HepG2 (cell line): Measurements from ENCODE around the gene FYTTD1. TPM values are rescaled to one million over a fixed set of nuclear protein-coding genes. Genes with fewer than 3 reads are reported as not detected.
A peak's percentile ranks its signal among the peaks of the same experiment; 100 is the strongest.

Source experiments
- CTCF ChIP-seq: sonication (generic); formaldehyde crosslinking; IDR thresholded peaks from 2 replicates; pipeline ENCODE4 v1.5.0; 2020; ENCODE audit warnings: mild to moderate bottlenecking, missing genetic modification reagents, moderate library complexity
- GATA4 ChIP-seq: sonication (generic); IDR thresholded peaks from 2 replicates; pipeline ENCODE4 v1.6.1; 2016; ENCODE audit warnings: antibody characterized with exemption, low read depth, borderline replicate concordance
- GATAD1 ChIP-seq: IDR thresholded peaks from 2 replicates; pipeline ENCODE4 v1.6.1; 2016; ENCODE audit warnings: missing genetic modification reagents, missing compliant biosample characterization
- MIER2 ChIP-seq: IDR thresholded peaks from 2 replicates; pipeline ENCODE4 v1.6.1; 2016; ENCODE audit warnings: missing biosample characterization, missing genetic modification reagents
- SIN3B ChIP-seq: fragments of 150-350 bp; IDR thresholded peaks from 2 replicates; pipeline ENCODE4 v1.6.1; 2014; ENCODE audit warnings: low read length
- SMARCC2 ChIP-seq: fragments of 450-650 bp; IDR thresholded peaks from 2 replicates; pipeline ENCODE4 v1.6.1; 2017; ENCODE audit warnings: antibody characterized with exemption, mild to moderate bottlenecking
- SMC3 ChIP-seq: IDR thresholded peaks from 2 replicates; pipeline ENCODE4 v1.6.1; 2011; ENCODE audit warnings: low read length, improper control_type of control experiment
- SP4 ChIP-seq: sonication (generic); formaldehyde crosslinking; IDR thresholded peaks from 2 replicates; pipeline ENCODE4 v1.8.1; 2023; ENCODE audit warnings: mild to moderate bottlenecking, missing genetic modification reagents
- TCF7 ChIP-seq: sonication (generic); IDR thresholded peaks from 2 replicates; pipeline ENCODE4 v1.6.1; 2016; ENCODE audit warnings: antibody characterized with exemption, low read depth
- TFAP4 ChIP-seq: sonication (generic); IDR thresholded peaks from 2 replicates; pipeline ENCODE4 v1.6.1; 2016; ENCODE audit warnings: low read depth, borderline replicate concordance
- ZBED4 ChIP-seq: sonication (generic); formaldehyde crosslinking; IDR thresholded peaks from 2 replicates; pipeline ENCODE4 v1.4.0; 2020; ENCODE audit warnings: missing genetic modification reagents, borderline replicate concordance
- ZFX ChIP-seq: sonication (generic); formaldehyde crosslinking; IDR thresholded peaks from 2 replicates; pipeline ENCODE4 v1.4.0; 2020; ENCODE audit warnings: mild to moderate bottlenecking, low read depth, missing genetic modification reagents, moderate library complexity
- ZNF350 ChIP-seq: sonication (generic); formaldehyde crosslinking; IDR thresholded peaks from 2 replicates; pipeline ENCODE4 v1.4.0; 2020; ENCODE audit warnings: mild to moderate bottlenecking, low read depth, missing genetic modification reagents, borderline replicate concordance
- ZNF580 ChIP-seq: IDR thresholded peaks from 2 replicates; pipeline ENCODE4 v1.6.1; 2016; ENCODE audit warnings: low read depth, borderline replicate concordance
- ZNF749 ChIP-seq: sonication (generic); formaldehyde crosslinking; IDR thresholded peaks from 2 replicates; pipeline ENCODE4 v1.8.0; 2022; ENCODE audit warnings: mild to moderate bottlenecking, missing genetic modification reagents, moderate library complexity, borderline replicate concordance
- ZNF784 ChIP-seq: sonication (generic); formaldehyde crosslinking; IDR thresholded peaks from 2 replicates; pipeline ENCODE4 v1.5.1; 2020; ENCODE audit warnings: missing genetic modification reagents, mild to moderate bottlenecking, borderline replicate concordance
- ZSCAN25 ChIP-seq: sonication (generic); formaldehyde crosslinking; IDR thresholded peaks from 2 replicates; pipeline ENCODE4 v1.8.0; 2022; ENCODE audit warnings: mild to moderate bottlenecking, missing genetic modification reagents
- polyA plus RNA-seq, 8 experiments: library from polyadenylated mRNA; depleted of rRNA in 3 of 8; stranded (reverse) in 7 of 8; unstranded in 1 of 8; fragments of >200 nt; fragmentation: Illumina TruSeq in 4 of 8; extraction: Trizol in 4 of 8; gene quantifications; 2 replicates each; pipeline versions ENCODE4 v1.2.1 to v1.2.3, GENCODE V29; 2011 to 2016; ENCODE audit warnings: low read depth in 4 of 8, missing spikeins in 1 of 8, mixed read lengths in 1 of 8; ENCODE audit not compliant: insufficient read depth in 1 of 8
- total RNA-seq, 5 experiments: library from RNA; depleted of rRNA; stranded (reverse); fragments of >200 nt; fragmentation: Illumina TruSeq; extraction: Trizol; gene quantifications; 2 replicates each; pipeline ENCODE4 v1.2.3, GENCODE V29; 2016; ENCODE audit warnings: low read depth in 1 of 5
- TF ChIP-seq, protein P1 (sequence below): sonication (generic); formaldehyde crosslinking; IDR thresholded peaks from 2 replicates; pipeline ENCODE4 v1.5.1; 2020; ENCODE audit warnings: missing genetic modification reagents, mild to moderate bottlenecking, borderline replicate concordance

FYTTD1 gene
- total and polyA plus RNA-seq, 2 of the 13 experiments (the other 11 are each of a cell fraction or from before 2014, with no cell fraction given), result 6.5 to 28.8 TPM

DNA sequence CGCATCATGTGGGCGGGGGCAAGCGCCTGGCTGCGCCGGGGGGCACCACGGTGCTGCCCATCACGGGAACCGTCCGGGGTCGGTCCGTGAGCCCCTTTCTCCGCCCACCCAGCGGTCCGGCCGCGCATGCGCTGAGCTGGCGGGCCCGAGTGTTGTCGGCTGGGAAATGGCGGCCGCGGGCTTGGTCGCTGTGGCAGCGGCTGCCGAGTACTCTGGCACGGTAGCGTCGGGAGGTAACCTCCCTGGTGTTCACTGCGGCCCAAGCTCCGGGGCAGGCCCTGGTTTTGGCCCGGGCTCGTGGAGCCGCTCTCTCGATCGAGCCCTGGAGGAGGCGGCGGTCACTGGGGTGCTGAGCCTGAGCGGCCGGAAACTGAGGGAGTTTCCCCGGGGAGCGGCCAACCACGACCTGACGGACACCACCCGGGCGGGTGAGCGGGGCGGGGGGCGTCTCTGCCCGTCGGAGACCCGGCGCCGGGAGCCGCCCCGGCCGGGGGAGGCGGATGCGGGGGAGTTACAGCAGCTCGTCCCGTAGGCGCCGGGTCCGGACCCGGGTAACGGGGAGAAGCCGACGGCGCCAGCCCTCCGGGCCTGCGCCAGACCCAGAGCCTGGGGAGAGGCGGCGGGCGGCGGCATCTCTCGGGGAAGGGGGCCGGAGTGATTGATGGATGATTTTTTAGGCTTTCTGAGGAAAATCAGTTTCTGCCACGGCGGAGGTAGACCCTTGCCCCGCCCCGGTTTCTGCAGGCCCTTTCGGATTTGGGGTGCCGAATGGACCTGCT, 41.6 kb downstream of the FYTTD1 start, which contains the start of gene LRCH3 (continued):
- TF ChIP-seq ZSCAN25 (CRISPR knock-in tag), result peak; percentile 77
- no peak for TF ChIP-seq MIER2 (CRISPR knock-in tag)
- peak; percentile 65 for TF ChIP-seq GATAD1 (CRISPR knock-in tag)
- peak; percentile 54; the same call in 1 of the 2 replicates for TF ChIP-seq SP4 (CRISPR knock-in tag)
- no peak for TF ChIP-seq SMARCC2
- 0 out of 2 replicates have a peak, but pooled peaks have one; percentile 45 for TF ChIP-seq TFAP4
- TF ChIP-seq ZNF784 (CRISPR knock-in tag), result peak; percentile 80
- no peak; the same call in 1 of the 2 replicates for TF ChIP-seq SIN3B
- peak; percentile 42; the same call in 1 of the 2 replicates for TF ChIP-seq ZBED4 (CRISPR knock-in tag)
- peak; percentile 75; the same call in 1 of the 2 replicates for TF ChIP-seq ZNF350 (CRISPR knock-in tag)
- TF ChIP-seq CTCF (CRISPR knock-in tag), result no peak; the same call in none of the 2 replicates
- TF ChIP-seq ZNF580, result peak; percentile 90
- peak; percentile 58; the same call in 1 of the 2 replicates for TF ChIP-seq ZNF749 (CRISPR knock-in tag)
- TF ChIP-seq GATA4, result peak; percentile 51; the same call in 1 of the 2 replicates
- TF ChIP-seq ZFX (CRISPR knock-in tag), result peak; percentile 94
- no peak for TF ChIP-seq SMC3
- TF ChIP-seq, protein P1, sequence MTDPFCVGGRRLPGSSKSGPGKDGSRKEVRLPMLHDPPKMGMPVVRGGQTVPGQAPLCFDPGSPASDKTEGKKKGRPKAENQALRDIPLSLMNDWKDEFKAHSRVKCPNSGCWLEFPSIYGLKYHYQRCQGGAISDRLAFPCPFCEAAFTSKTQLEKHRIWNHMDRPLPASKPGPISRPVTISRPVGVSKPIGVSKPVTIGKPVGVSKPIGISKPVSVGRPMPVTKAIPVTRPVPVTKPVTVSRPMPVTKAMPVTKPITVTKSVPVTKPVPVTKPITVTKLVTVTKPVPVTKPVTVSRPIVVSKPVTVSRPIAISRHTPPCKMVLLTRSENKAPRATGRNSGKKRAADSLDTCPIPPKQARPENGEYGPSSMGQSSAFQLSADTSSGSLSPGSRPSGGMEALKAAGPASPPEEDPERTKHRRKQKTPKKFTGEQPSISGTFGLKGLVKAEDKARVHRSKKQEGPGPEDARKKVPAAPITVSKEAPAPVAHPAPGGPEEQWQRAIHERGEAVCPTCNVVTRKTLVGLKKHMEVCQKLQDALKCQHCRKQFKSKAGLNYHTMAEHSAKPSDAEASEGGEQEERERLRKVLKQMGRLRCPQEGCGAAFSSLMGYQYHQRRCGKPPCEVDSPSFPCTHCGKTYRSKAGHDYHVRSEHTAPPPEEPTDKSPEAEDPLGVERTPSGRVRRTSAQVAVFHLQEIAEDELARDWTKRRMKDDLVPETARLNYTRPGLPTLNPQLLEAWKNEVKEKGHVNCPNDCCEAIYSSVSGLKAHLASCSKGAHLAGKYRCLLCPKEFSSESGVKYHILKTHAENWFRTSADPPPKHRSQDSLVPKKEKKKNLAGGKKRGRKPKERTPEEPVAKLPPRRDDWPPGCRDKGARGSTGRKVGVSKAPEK (CRISPR knock-in tag), result no peak
- TF ChIP-seq TCF7, result no peak
